ENCODE data around the gene WNT2B.

- no peak for TF ChIP-seq CTCF (optimal IDR thresholded peaks at IDR 0.05 in 1 of 3, IDR thresholded peaks at IDR 0.05 in 1 of 3, conservative IDR thresholded peaks at IDR 0.05 in 1 of 3; ENCODE audit: extremely low read depth in 1 of 3, insufficient read depth in 2 of 3, low read length in 3 of 3)
- TF ChIP-seq EZH2 (IDR thresholded peaks at IDR 0.05; ENCODE audit: low read length) = peak; percentile 87
Measured at GRCh38 chr1:112509005-112509659, 367 bp downstream of the WNT2B start.

Data from keratinocyte (primary cell).